HFFc6 (cell line): ENCODE data around the gene PTCH1. TPM values are rescaled to one million over a fixed set of nuclear protein-coding genes. Genes with fewer than 3 reads are reported as not detected.

ENCODE experiments used
- DNase-seq: peaks from one replicate; pipeline ENCODE4 v3.0.0-alpha.2; 2018
- H3K27ac Mint-ChIP-seq: 2 replicates; pipeline ENCODE4 v1.8.0; 2020; ENCODE audit warnings: mild to moderate bottlenecking, mixed read lengths
- H3K27me3 Mint-ChIP-seq: 2 replicates; pipeline ENCODE4 v1.8.0; 2021; ENCODE audit warnings: mild to moderate bottlenecking, moderate library complexity, mixed read lengths; ENCODE audit not compliant: insufficient read depth
- H3K36me3 Mint-ChIP-seq: 2 replicates; pipeline ENCODE4 v1.8.0; 2021; ENCODE audit warnings: low read depth, mixed read lengths
- H3K4me1 Mint-ChIP-seq: 2 replicates; pipeline ENCODE4 v1.8.0; 2020; ENCODE audit warnings: low read depth, mixed read lengths
- H3K4me3 Mint-ChIP-seq: 2 replicates; pipeline ENCODE4 v1.8.0; 2020; ENCODE audit warnings: mild to moderate bottlenecking, moderate library complexity, mixed read lengths
- H3K9me3 Mint-ChIP-seq: 2 replicates; pipeline ENCODE4 v1.8.0; 2020; ENCODE audit warnings: mild to moderate bottlenecking, mixed read lengths
- CTCF ChIP-seq: fragments of 200-600 bp; sonication (generic); IDR thresholded peaks from 2 replicates; pipeline ENCODE4 v1.5.0; 2021; ENCODE audit warnings: antibody characterized with exemption, mild to moderate bottlenecking
- long read RNA-seq: library from polyadenylated mRNA; unstranded; transcript quantifications from one replicate; pipeline ENCODE4 v2.0.0, GENCODE V29; 2019
- total RNA-seq, 6 experiments: library from RNA; stranded (reverse); fragmentation: NEBNext Ultra II Directional; extraction: Animal tissue kit (Norgen Biotek cat#: 25700); gene quantifications; 2 replicates in 1 of 6; 3 replicates in 5 of 6; pipeline ENCODE4 v1.2.3, GENCODE V29; 2021

Gene PTCH1
- 1 to 10 TPM; 6.6 to 9.3 (median 7.0) TPM for total RNA-seq
- long read RNA-seq: 0 reads

DNA sequence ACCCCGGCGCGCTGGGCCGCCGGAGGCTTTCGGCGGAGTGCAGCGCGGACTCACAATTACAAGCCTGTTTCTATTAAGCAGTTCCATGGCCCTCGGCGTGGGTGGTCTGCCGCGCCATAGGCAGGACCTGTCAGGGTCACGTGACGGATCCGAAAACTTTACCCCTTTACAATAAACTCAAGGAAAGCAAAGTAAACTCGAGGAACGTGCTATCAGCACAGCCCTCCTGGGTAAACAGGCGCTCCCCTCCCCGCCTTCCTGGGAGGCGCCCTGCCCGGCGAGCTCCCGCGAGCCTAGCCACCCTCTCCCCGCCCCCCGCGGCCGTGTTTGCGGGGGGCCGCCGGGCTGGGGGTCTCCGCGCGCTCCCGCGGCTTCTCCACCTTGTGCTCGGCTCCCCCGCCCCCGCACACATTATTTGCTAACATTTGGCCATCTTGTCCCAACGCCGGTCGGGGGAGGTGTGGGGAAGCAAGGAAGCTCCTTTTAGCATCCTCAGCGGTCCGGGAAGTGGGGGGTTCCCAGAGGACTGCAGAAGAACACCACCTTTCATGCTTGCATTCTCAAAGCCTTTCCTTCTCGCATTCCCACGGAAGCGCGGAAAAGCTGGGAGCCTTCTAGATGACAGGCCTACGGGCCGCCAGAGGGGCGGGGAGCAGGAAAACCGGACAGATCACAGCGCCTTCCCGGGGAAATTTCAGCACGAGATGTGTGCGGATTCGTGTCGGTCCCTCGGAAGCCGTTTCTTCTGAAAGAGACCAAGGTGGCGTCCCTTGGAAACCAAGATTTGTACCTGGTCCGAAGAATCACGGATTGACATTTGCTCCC lies at the start of gene PTCH1:
PTCH1 (minus strand) TSS at position 238 of the 825 bp plus-strand sequence.
- H3K4me3 Mint-ChIP-seq: peak within 1 kb of the TSS; percentile 91
- H3K36me3 Mint-ChIP-seq: no peaks in the 10 kb centered on the region
- peaks cover 24% of the 10 kb centered on the region for H3K27me3 Mint-ChIP-seq
- H3K27ac Mint-ChIP-seq: peak within 1 kb of the TSS; percentile 20; the same call in 1 of the 2 replicates
- peaks cover 7% of the 10 kb centered on the region; the same call in 1 of the 2 replicates for H3K9me3 Mint-ChIP-seq
- DNase-seq: no peak
- H3K4me1 Mint-ChIP-seq: peaks cover 18% of the 10 kb centered on the region
- no peak for TF ChIP-seq CTCF

DNA sequence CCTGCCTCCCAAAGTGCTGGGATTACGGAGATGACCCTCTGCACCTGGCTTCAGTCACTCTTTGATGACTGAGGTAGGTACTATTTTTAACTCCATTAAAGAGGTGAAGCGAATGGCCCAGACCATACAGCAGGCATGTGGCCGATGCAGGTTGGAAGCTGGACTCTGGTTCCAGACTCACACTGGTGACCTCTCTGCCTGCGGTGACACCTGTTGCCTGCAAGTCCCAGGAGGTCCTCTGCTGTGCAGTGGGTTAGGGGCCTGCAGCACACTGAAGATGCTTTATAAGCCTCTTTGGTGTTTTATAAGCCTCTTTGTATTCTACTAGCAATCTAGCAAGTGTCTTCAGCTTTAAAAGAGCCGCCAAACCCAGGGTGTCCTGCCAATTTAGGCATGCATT lies 49.2 kb upstream of the PTCH1 start:
- H3K4me3 Mint-ChIP-seq: no peak overlapping the region
- TF ChIP-seq CTCF: no peak
- peaks cover 12% of the 10 kb centered on the region for H3K4me1 Mint-ChIP-seq
- H3K27ac Mint-ChIP-seq: no peak overlapping the region
- peaks cover 28% of the 10 kb centered on the region for H3K27me3 Mint-ChIP-seq
- no peaks in the 10 kb centered on the region for H3K9me3 Mint-ChIP-seq
- H3K36me3 Mint-ChIP-seq: no peaks in the 10 kb centered on the region
- no peak for DNase-seq

- peaks cover 5% of the 10 kb centered on the region for H3K9me3 Mint-ChIP-seq
- no peak for TF ChIP-seq CTCF
These were observed 45.1 kb upstream of the PTCH1 start for GRCh38 chr9:95561913-95562312.

DNA sequence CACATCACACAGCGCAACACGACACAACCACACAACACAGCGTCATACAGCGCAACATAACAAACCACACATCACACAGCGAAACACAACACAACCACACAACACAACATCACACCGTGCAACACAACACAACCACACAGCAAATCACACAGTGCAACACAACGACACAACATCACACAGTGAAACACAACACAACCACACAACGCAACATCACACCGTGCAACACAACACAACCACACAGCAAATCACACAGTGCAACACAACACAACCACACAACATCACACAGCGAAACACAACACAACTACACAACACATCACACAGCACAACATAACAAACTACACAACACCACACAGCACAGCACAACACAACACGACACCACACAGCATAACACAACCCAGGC lies 40.4 kb upstream of the PTCH1 start:
- Mint-ChIP-seq H3K9me3 (peaks cover 5% of the 10 kb centered on the region), H3K4me3 (no peak overlapping the region), H3K27me3 (peaks cover 27% of the 10 kb centered on the region), H3K36me3 (no peaks in the 10 kb centered on the region; the same call in 1 of the 2 replicates), H3K4me1 (no peaks in the 10 kb centered on the region), H3K27ac (no peak overlapping the region)
- no peak for DNase-seq
- no peak for TF ChIP-seq CTCF

More at GRCh38 chr9:95561913-95562312, 45.1 kb upstream of the PTCH1 start:
- no peaks in the 10 kb centered on the region for H3K4me1 Mint-ChIP-seq
- peaks cover 36% of the 10 kb centered on the region for H3K27me3 Mint-ChIP-seq
- no peaks in the 10 kb centered on the region; the same call in 1 of the 2 replicates for H3K36me3 Mint-ChIP-seq
- DNase-seq: no peak
- H3K27ac Mint-ChIP-seq: no peak overlapping the region
- no peak overlapping the region for H3K4me3 Mint-ChIP-seq

- Mint-ChIP-seq H3K27me3 (peaks cover 24% of the 10 kb centered on the region), H3K4me3 (no peak overlapping the region), H3K9me3 (peaks cover 5% of the 10 kb centered on the region), H3K36me3 (no peaks in the 10 kb centered on the region; the same call in 1 of the 2 replicates), H3K27ac (no peak overlapping the region), H3K4me1 (no peaks in the 10 kb centered on the region)
- no peak for TF ChIP-seq CTCF
- no peak for DNase-seq
These were observed 39.8 kb upstream of the PTCH1 start for GRCh38 chr9:95556521-95556920.
